Activated B cell treated with CpG ODN at 0.5 μM for 24 hours (primary cell): Measurements from ENCODE around the gene PIEZO2. TPM values are rescaled to one million over a fixed set of nuclear protein-coding genes. Genes with fewer than 3 reads are reported as not detected.

ENCODE experiments used
- ATAC-seq: fragments of 200-7000 bp; cut with Tn5 transposase; one replicate; pipeline ENCODE4 v1.10.0; 2021; ENCODE audit warnings: low read depth, mild to moderate bottlenecking, moderate library complexity
- CTCF ChIA-PET: fragments of 350-600 bp; sonication (Branson Sonifier 250); formaldehyde crosslinking; loops from one replicate; lab custom pipeline; 2021; ENCODE audit warnings: antibody characterized with exemption; lab: Charles Lee
- POLR2A ChIA-PET: fragments of 350-600 bp; sonication (Branson Sonifier 250); formaldehyde crosslinking; loops from one replicate; lab custom pipeline; 2021; ENCODE audit warnings: antibody characterized with exemption; lab: Charles Lee
- DNase-seq: peaks from one replicate; pipeline ENCODE4 v3.0.0; 2022
- H3K27ac Mint-ChIP-seq: one replicate; pipeline ENCODE4 v1.8.0; 2020; ENCODE audit warnings: mixed read lengths
- H3K27me3 Mint-ChIP-seq: one replicate; pipeline ENCODE4 v1.8.0; 2021; ENCODE audit warnings: mixed read lengths
- H3K36me3 Mint-ChIP-seq: one replicate; pipeline ENCODE4 v1.8.0; 2021; ENCODE audit warnings: low read depth, mixed read lengths
- H3K4me1 Mint-ChIP-seq: one replicate; pipeline ENCODE4 v1.8.0; 2021; ENCODE audit warnings: mixed read lengths
- H3K4me3 Mint-ChIP-seq: one replicate; pipeline ENCODE4 v1.8.0; 2020; ENCODE audit warnings: mild to moderate bottlenecking, mixed read lengths
- H3K9me3 Mint-ChIP-seq: one replicate; pipeline ENCODE4 v1.8.0; 2020; ENCODE audit warnings: mixed read lengths
- CTCF ChIP-seq: fragments of 200-600 bp; IDR thresholded peaks from one replicate; pipeline ENCODE4 v1.8.0; 2022; ENCODE audit warnings: antibody characterized with exemption, mild to moderate bottlenecking
- intact Hi-C: fragments of 100-400 bp; cut with micrococcal nuclease; formaldehyde crosslinking; loops from one replicate; pipeline ENCODE4 v1.15.1; 2024
- total RNA-seq: library from RNA; stranded (reverse); gene quantifications from 2 replicates; pipeline ENCODE4 v1.2.3, GENCODE V29; 2022

Gene PIEZO2
- total RNA-seq, 1 donor from 2014 or later, result not detected

DNA sequence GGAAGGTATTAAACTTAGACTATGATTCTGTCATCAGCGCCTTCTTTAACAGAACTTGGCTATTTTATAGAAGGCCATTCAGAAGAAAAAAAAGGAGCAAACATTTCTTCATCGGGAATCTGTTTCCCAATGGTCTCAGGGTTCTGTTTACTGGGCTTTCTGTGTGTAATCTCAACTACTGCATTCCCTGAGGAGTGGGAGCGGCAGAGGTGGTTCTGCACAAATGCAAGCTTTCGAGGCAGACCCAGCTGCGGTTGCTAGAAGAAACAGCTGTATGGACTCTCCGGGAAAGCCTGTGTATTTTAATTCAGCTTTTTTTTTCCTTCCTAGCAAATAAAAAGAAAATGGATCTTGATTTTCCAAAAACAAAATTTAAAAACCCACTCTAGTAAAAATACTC lies 372.9 kb downstream of the PIEZO2 start:
- no peak for DNase-seq
- CTCF ChIA-PET, result no interaction called here
- ATAC-seq, result no peak
- H3K27me3 Mint-ChIP-seq, result peaks cover 9% of the 10 kb centered on the region
- H3K9me3 Mint-ChIP-seq, result no peaks in the 10 kb centered on the region
- TF ChIP-seq CTCF, result no peak
- H3K27ac Mint-ChIP-seq, result no peak overlapping the region
- H3K4me1 Mint-ChIP-seq, result no peaks in the 10 kb centered on the region
- intact Hi-C loops, result no loop called here
- H3K4me3 Mint-ChIP-seq, result no peak overlapping the region
- H3K36me3 Mint-ChIP-seq, result no peaks in the 10 kb centered on the region
- POLR2A ChIA-PET, result no interaction called here

GRCh38 chr18:10775026-10775425 lies 374.3 kb downstream of the PIEZO2 start:
- ChIA-PET POLR2A (no interaction called here), CTCF (no interaction called here)
- no peak for DNase-seq
- Mint-ChIP-seq H3K27me3 (peaks cover 10% of the 10 kb centered on the region), H3K36me3 (no peaks in the 10 kb centered on the region), H3K27ac (no peak overlapping the region), H3K9me3 (no peaks in the 10 kb centered on the region), H3K4me3 (no peak overlapping the region), H3K4me1 (no peaks in the 10 kb centered on the region)
- intact Hi-C loops, result no loop called here
- ATAC-seq, result no peak
- no peak for TF ChIP-seq CTCF

- Mint-ChIP-seq H3K36me3 (no peaks in the 10 kb centered on the region), H3K27ac (no peak overlapping the region), H3K9me3 (no peaks in the 10 kb centered on the region), H3K4me3 (no peak overlapping the region), H3K4me1 (no peaks in the 10 kb centered on the region), H3K27me3 (peaks cover 10% of the 10 kb centered on the region)
- CTCF ChIA-PET, result no interaction called here
- no peak for ATAC-seq
- POLR2A ChIA-PET, result no interaction called here
- no peak for DNase-seq
- no peak for TF ChIP-seq CTCF
- intact Hi-C loops, result no loop called here
These were observed 378.2 kb downstream of the PIEZO2 start for GRCh38 chr18:10771053-10771709.

- ATAC-seq, result no peak
- no peak for DNase-seq
- no peak for TF ChIP-seq CTCF
- H3K9me3 Mint-ChIP-seq, result no peaks in the 10 kb centered on the region
- ChIA-PET CTCF (no interaction called here), POLR2A (no interaction called here)
- no peak overlapping the region for H3K27ac Mint-ChIP-seq
- H3K27me3 Mint-ChIP-seq, result peaks cover 7% of the 10 kb centered on the region
- no peak overlapping the region for H3K4me3 Mint-ChIP-seq
- no peaks in the 10 kb centered on the region for H3K36me3 Mint-ChIP-seq
- no peaks in the 10 kb centered on the region for H3K4me1 Mint-ChIP-seq
- intact Hi-C loops, result no loop called here
These were observed 379.1 kb downstream of the PIEZO2 start for GRCh38 chr18:10770264-10770663.

- H3K36me3 Mint-ChIP-seq, result no peaks in the 10 kb centered on the region
- no peak overlapping the region for H3K27ac Mint-ChIP-seq
- no peak overlapping the region for H3K4me3 Mint-ChIP-seq
- DNase-seq, result no peak
- ChIA-PET POLR2A (no interaction called here), CTCF (no interaction called here)
- no peaks in the 10 kb centered on the region for H3K9me3 Mint-ChIP-seq
- ATAC-seq, result no peak
- H3K27me3 Mint-ChIP-seq, result peaks cover 7% of the 10 kb centered on the region
- H3K4me1 Mint-ChIP-seq, result no peaks in the 10 kb centered on the region
- intact Hi-C loops, result no loop called here
- no peak for TF ChIP-seq CTCF
These were observed 381.1 kb downstream of the PIEZO2 start for GRCh38 chr18:10768221-10768620.
